ENCODE results near the gene AQR. TPM values are rescaled to one million over a fixed set of nuclear protein-coding genes. Genes with fewer than 3 reads are reported as not detected.

Gene AQR
- total and polyA plus RNA-seq, 10 of the 15 experiments (the other 5 are each of a cell fraction or from before 2014, with no cell fraction given): 18.2 to 53.5 (median 32.6) TPM

- Histone ChIP-seq H4K20me1 (ENCODE audit: control insufficient read depth, insufficient read depth) (no peaks in the 10 kb centered on the region), H3K79me2 (ENCODE audit: control insufficient read depth, insufficient read depth, low read length) (no peaks in the 10 kb centered on the region), H3K4me1 (ENCODE audit: control insufficient read depth, insufficient read depth, low read length) (no peaks in the 10 kb centered on the region), H3K36me3 (ENCODE audit: control insufficient read depth in 2 of 2, insufficient read depth in 2 of 2, low read length in 1 of 2) (no peaks in the 10 kb centered on the region), H3K9me3 (replicated peaks; ENCODE audit: control insufficient read depth, insufficient read depth, low read length) (no peaks in the 10 kb centered on the region), H2AFZ (ENCODE audit: control insufficient read depth, low read depth, low read length) (no peak overlapping the region), H3K4me3 (no peak overlapping the region), H3K27ac (ENCODE audit: control insufficient read depth, insufficient read depth) (no peak overlapping the region), H3K9ac (ENCODE audit: control insufficient read depth, insufficient read depth, low read length) (no peak overlapping the region), H3K27me3 (replicated peaks in 1 of 2; ENCODE audit: control insufficient read depth in 2 of 2, insufficient read depth in 2 of 2, low read length in 1 of 2) (no peaks in the 10 kb centered on the region), H3K4me2 (ENCODE audit: control insufficient read depth, insufficient read depth) (no peak overlapping the region)
- BruUV-seq (replicated peaks): no TSS peak
- ATAC-seq (no peak), DNase-seq (ENCODE audit: low read depth, low spot score) (no peak), FAIRE-seq (no peak)
- ChIA-PET SMC1A (ENCODE audit: uncharacterized antibody, unreplicated experiment) (no interaction called here), RAD21 (ENCODE audit: unreplicated experiment) (no interaction called here), CTCF (interaction anchor here (0.9 kb wide), 1 partner anchor 13 kb away, joined by 3 read pairs; no protein-coding TSS in a partner anchor), POLR2A (no interaction called here)
- 97% methylated on average over 3 of the region's 3 CpGs for WGBS (ENCODE audit: insufficient coverage, insufficient replicate concordance, low lambda C conversion rate, missing lambda C conversion rate)
- intact Hi-C loops (cut with micrococcal nuclease; ENCODE audit: unreplicated experiment) (no loop called here), in situ Hi-C loops (cut with MboI) (no loop called here)
- no peak for TF ChIP-seq SREBF1 (IDR thresholded peaks at IDR 0.05; ENCODE audit: low read length)
- TF ChIP-seq NRF1 (conservative IDR thresholded peaks at IDR 0.05; ENCODE audit: low read depth, low read length): no peak
- no peak for TF ChIP-seq RAD21 (IDR thresholded peaks at IDR 0.05; ENCODE audit: insufficient read depth, low read depth, low read length)
- no peak for TF ChIP-seq FOXK2 (IDR thresholded peaks at IDR 0.05)
- no peak for TF ChIP-seq CEBPB (IDR thresholded peaks at IDR 0.05; ENCODE audit: borderline replicate concordance in 1 of 2, low read depth in 2 of 2, low read length in 2 of 2)
- TF ChIP-seq GABPA (IDR thresholded peaks at IDR 0.05; ENCODE audit: low read depth): no peak
- TF ChIP-seq REST (IDR thresholded peaks at IDR 0.05; ENCODE audit: low read depth, low read length): no peak
- TF ChIP-seq MAX (IDR thresholded peaks at IDR 0.05; ENCODE audit: low read depth, low read length): no peak
- no peak for TF ChIP-seq ZNF384 (IDR thresholded peaks at IDR 0.05; ENCODE audit: borderline replicate concordance, low read depth, low read length)
- TF ChIP-seq SREBF2 (IDR thresholded peaks at IDR 0.05; ENCODE audit: low read length): no peak
- TF ChIP-seq JUNB (IDR thresholded peaks at IDR 0.05): no peak
- no peak for TF ChIP-seq SMC3 (IDR thresholded peaks at IDR 0.05; ENCODE audit: borderline replicate concordance, low read length)
- TF ChIP-seq IKZF2 (IDR thresholded peaks at IDR 0.05): no peak
- TF ChIP-seq TBL1XR1 (IDR thresholded peaks at IDR 0.05; ENCODE audit: low read depth, low read length): no peak
- no peak for TF ChIP-seq POU2F2 (IDR thresholded peaks at IDR 0.05; ENCODE audit: borderline replicate concordance, low read depth, low read length)
- TF ChIP-seq PRDM15 (CRISPR knock-in tag; IDR thresholded peaks at IDR 0.05): no peak
Observed at GRCh38 chr15:34849364-34849959, 120.1 kb downstream of the AQR start.

Measured in GM12878 (cell line).